ENCODE results near the gene KIF2B.
"Not testable (repeated sequence)": the region's sequence is repeated elsewhere in the genome, so short reads cannot be mapped to it uniquely, and the experiment has no call there.

Gene KIF2B

GRCh38 chr17:53819956-53820355 lies 2.8 kb upstream of the KIF2B start:
- no peak for DNase-seq (ENCODE audit: low read depth, low spot score)
- H3K4me3 ChIP-seq (ENCODE audit: low read depth, low read length), result no peak overlapping the region
- in situ Hi-C loops (cut with HindIII; ENCODE audit: low sequenced_read_pairs), result no loop called here
- TF ChIP-seq CTCF (IDR thresholded peaks at IDR 0.05; ENCODE audit: low read depth, low read length), result no peak

- H3K4me3 ChIP-seq (ENCODE audit: low read depth, low read length), result no peak overlapping the region
- in situ Hi-C loops (cut with HindIII; ENCODE audit: low sequenced_read_pairs), result no loop called here
- DNase-seq (ENCODE audit: low read depth, low spot score), result no peak
- no peak for TF ChIP-seq CTCF (IDR thresholded peaks at IDR 0.05; ENCODE audit: low read depth, low read length)
Measured at GRCh38 chr17:53823341-53824050, 769 bp downstream of the KIF2B start.

- DNase-seq (ENCODE audit: low read depth, low spot score); in situ Hi-C loops (cut with HindIII; ENCODE audit: low sequenced_read_pairs); H3K4me3 ChIP-seq (ENCODE audit: low read depth, low read length): not testable (repeated sequence)
Measured at GRCh38 chr17:53834771-53835170, 12.0 kb downstream of the KIF2B start.

- TF ChIP-seq CTCF (IDR thresholded peaks at IDR 0.05; ENCODE audit: low read depth, low read length), result no peak
- peak; percentile 18 for DNase-seq (ENCODE audit: low read depth, low spot score)
- in situ Hi-C loops (cut with HindIII; ENCODE audit: low sequenced_read_pairs), result no loop called here
- no peak overlapping the region for H3K4me3 ChIP-seq (ENCODE audit: low read depth, low read length)
Measured at GRCh38 chr17:53837131-53837530, 14.4 kb downstream of the KIF2B start.

- no peak for DNase-seq (ENCODE audit: low read depth, low spot score)
- in situ Hi-C loops (cut with HindIII; ENCODE audit: low sequenced_read_pairs), result no loop called here
- TF ChIP-seq CTCF (IDR thresholded peaks at IDR 0.05; ENCODE audit: low read depth, low read length), result no peak
- no peak overlapping the region for H3K4me3 ChIP-seq (ENCODE audit: low read depth, low read length)
Measured at GRCh38 chr17:53844491-53845107, 21.9 kb downstream of the KIF2B start.

GRCh38 chr17:53871128-53871527 lies 48.4 kb downstream of the KIF2B start:
- DNase-seq (ENCODE audit: low read depth, low spot score); H3K4me3 ChIP-seq (ENCODE audit: low read depth, low read length); in situ Hi-C loops (cut with HindIII; ENCODE audit: low sequenced_read_pairs): not testable (repeated sequence)
